H54 (cell line): ENCODE data around the gene CD82.
A peak's percentile ranks its signal among the peaks of the same experiment; 100 is the strongest.

Experiments
- DNase-seq: peaks from one replicate; pipeline ENCODE4 v3.0.0; 2011; ENCODE audit warnings: low spot score, mixed read lengths; ENCODE audit not compliant: insufficient read length
- FAIRE-seq: peaks from 3 replicates; lab custom pipeline; 2011; peaks lifted over from hg19 to GRCh38; lab: Jason Lieb, UNC
- POLR2A ChIP-seq: IDR thresholded peaks from 2 replicates; pipeline ENCODE4 v1.6.1; 2011; ENCODE audit warnings: low read depth, mild to moderate bottlenecking, low read length

Gene CD82

GRCh38 chr11:44561275-44561805, 4.1 kb upstream of the CD82 start:
- FAIRE-seq (no peak), DNase-seq (no peak)
- TF ChIP-seq POLR2A, result no peak

- no peak for TF ChIP-seq POLR2A
- FAIRE-seq, result no peak
- DNase-seq, result no peak
Observed at GRCh38 chr11:44561964-44562734, 3.3 kb upstream of the CD82 start.

GRCh38 chr11:44562845-44563460, 2.5 kb upstream of the CD82 start:
- DNase-seq (no peak), FAIRE-seq (no peak)

GRCh38 chr11:44563711-44564110, 1.8 kb upstream of the CD82 start:
- TF ChIP-seq POLR2A, result no peak
- DNase-seq (no peak), FAIRE-seq (no peak)

More at GRCh38 chr11:44562845-44563460, 2.5 kb upstream of the CD82 start:
- TF ChIP-seq POLR2A, result no peak

GRCh38 chr11:44564166-44564565, 1.3 kb upstream of the CD82 start:
- FAIRE-seq (no peak), DNase-seq (no peak)
- no peak for TF ChIP-seq POLR2A

- DNase-seq (peak; percentile 61), FAIRE-seq (no peak)
- peak; percentile 34 for TF ChIP-seq POLR2A
Observed at GRCh38 chr11:44564670-44565210, 723 bp upstream of the CD82 start.

GRCh38 chr11:44565953-44566949, 788 bp downstream of the CD82 start:
- FAIRE-seq (no peak), DNase-seq (no peak)
- TF ChIP-seq POLR2A, result no peak

GRCh38 chr11:44566952-44567875, 1.8 kb downstream of the CD82 start:
- FAIRE-seq (no peak), DNase-seq (no peak)
- TF ChIP-seq POLR2A, result no peak

GRCh38 chr11:44567876-44568256, 2.4 kb downstream of the CD82 start:
- FAIRE-seq, result no peak
- no peak for TF ChIP-seq POLR2A

GRCh38 chr11:44568331-44568657, 2.8 kb downstream of the CD82 start:
- TF ChIP-seq POLR2A, result no peak
- FAIRE-seq, result no peak
- no peak for DNase-seq

More at GRCh38 chr11:44567876-44568256, 2.4 kb downstream of the CD82 start:
- DNase-seq, result no peak

GRCh38 chr11:44568658-44569473, 3.4 kb downstream of the CD82 start:
- DNase-seq, result peak; percentile 97
- no peak for TF ChIP-seq POLR2A
- peak; percentile 57 for FAIRE-seq
